ENCODE results near the gene BRF1. TPM values are rescaled to one million over a fixed set of nuclear protein-coding genes. Genes with fewer than 3 reads are reported as not detected.

BRF1 gene
- total and polyA plus RNA-seq, 2 of the 13 experiments (the other 11 are each of a cell fraction or from before 2014, with no cell fraction given): 5.1 to 11.0 TPM

DNA sequence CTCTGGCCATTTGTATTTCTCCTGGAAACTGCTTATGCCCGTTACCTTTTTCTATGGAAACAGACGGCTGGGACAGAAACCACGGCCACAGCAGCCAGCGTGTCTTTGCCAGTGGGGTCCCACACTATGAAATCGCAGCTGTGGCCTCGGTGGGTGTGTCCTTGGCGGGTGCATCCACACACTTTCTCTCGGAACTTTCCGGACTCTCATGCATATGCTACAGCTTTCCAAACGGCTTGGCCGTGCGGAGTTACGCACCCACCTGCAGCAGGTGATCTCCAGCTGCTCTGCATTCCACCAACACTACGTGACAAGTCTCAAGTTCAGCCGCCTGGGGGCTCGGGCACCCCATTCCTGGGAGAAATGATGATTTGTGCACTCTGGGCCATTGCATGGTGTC lies 53.8 kb downstream of the BRF1 start (continued):
- TF ChIP-seq, protein P1, sequence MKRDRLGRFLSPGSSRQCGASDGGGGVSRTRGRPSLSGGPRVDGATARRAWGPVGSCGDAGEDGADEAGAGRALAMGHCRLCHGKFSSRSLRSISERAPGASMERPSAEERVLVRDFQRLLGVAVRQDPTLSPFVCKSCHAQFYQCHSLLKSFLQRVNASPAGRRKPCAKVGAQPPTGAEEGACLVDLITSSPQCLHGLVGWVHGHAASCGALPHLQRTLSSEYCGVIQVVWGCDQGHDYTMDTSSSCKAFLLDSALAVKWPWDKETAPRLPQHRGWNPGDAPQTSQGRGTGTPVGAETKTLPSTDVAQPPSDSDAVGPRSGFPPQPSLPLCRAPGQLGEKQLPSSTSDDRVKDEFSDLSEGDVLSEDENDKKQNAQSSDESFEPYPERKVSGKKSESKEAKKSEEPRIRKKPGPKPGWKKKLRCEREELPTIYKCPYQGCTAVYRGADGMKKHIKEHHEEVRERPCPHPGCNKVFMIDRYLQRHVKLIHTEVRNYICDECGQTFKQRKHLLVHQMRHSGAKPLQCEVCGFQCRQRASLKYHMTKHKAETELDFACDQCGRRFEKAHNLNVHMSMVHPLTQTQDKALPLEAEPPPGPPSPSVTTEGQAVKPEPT (CRISPR knock-in tag; IDR thresholded peaks at IDR 0.05; ENCODE audit: low read depth): no peak

GRCh38 chr14:105244334-105244733 lies 56.5 kb downstream of the BRF1 start:
- Histone ChIP-seq H2AFZ (ENCODE audit: low read length) (no peak overlapping the region), H3K9ac (ENCODE audit: insufficient read depth, low read depth, low read length) (no peak overlapping the region), H3K27ac (ENCODE audit: extremely low read length, insufficient read depth, low read length) (no peak overlapping the region), H3K4me3 (replicated peaks in 1 of 3; ENCODE audit: insufficient read depth in 1 of 3, low read depth in 2 of 3, low read length in 3 of 3) (no peak overlapping the region), H3K4me2 (ENCODE audit: low read depth, low read length) (no peak overlapping the region), H3K9me3 (ENCODE audit: low read length) (no peaks in the 10 kb centered on the region), H3K4me1 (ENCODE audit: insufficient read depth, low read length) (no peaks in the 10 kb centered on the region), H3K36me3 (replicated peaks in 1 of 2; ENCODE audit: control insufficient read depth in 1 of 2, insufficient read depth in 2 of 2, low read length in 2 of 2) (peaks cover 4 to 23% of the 10 kb centered on the region in 2 experiments), H4K20me1 (ENCODE audit: insufficient read depth, low read length) (no peaks in the 10 kb centered on the region), H3K79me2 (ENCODE audit: insufficient read depth, low read length) (no peaks in the 10 kb centered on the region), H3K27me3 (ENCODE audit: control insufficient read depth in 1 of 2, insufficient read depth in 2 of 2, low read length in 2 of 2) (no peaks in the 10 kb centered on the region)
- ATAC-seq (no peak), DNase-seq (ENCODE audit: low spot score) (no peak), FAIRE-seq (no peak)
- ChIA-PET CTCF (ENCODE audit: low intra/inter-chr PET ratio, low total read pairs) (no interaction called here), POLR2A (no interaction called here)
- intact Hi-C loops (cut with micrococcal nuclease; ENCODE audit: unreplicated experiment): no loop called here
- 95% methylated on average over 10 of the region's 10 CpGs for WGBS (ENCODE audit: low lambda C conversion rate)
- BruUV-seq (replicated peaks): no TSS peak
- TF ChIP-seq ZNF773 (CRISPR knock-in tag; IDR thresholded peaks at IDR 0.05; ENCODE audit: borderline replicate concordance): no peak
- TF ChIP-seq ZNF552 (CRISPR knock-in tag; IDR thresholded peaks at IDR 0.05; ENCODE audit: borderline replicate concordance): no peak
- TF ChIP-seq PHF20 (CRISPR knock-in tag; IDR thresholded peaks at IDR 0.05): no peak
- TF ChIP-seq, protein P2, sequence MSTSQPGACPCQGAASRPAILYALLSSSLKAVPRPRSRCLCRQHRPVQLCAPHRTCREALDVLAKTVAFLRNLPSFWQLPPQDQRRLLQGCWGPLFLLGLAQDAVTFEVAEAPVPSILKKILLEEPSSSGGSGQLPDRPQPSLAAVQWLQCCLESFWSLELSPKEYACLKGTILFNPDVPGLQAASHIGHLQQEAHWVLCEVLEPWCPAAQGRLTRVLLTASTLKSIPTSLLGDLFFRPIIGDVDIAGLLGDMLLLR (CRISPR knock-in tag; IDR thresholded peaks at IDR 0.05): no peak
- TF ChIP-seq HMG20B (CRISPR knock-in tag; conservative IDR thresholded peaks at IDR 0.05): no peak
- TF ChIP-seq RBFOX2 (IDR thresholded peaks at IDR 0.05; ENCODE audit: low read depth, low read length): no peak
- no peak for TF ChIP-seq ZFAT (CRISPR knock-in tag; conservative IDR thresholded peaks at IDR 0.05)
- TF ChIP-seq ZNF207 (IDR thresholded peaks at IDR 0.05; ENCODE audit: borderline replicate concordance): no peak
- TF ChIP-seq MEF2D (CRISPR knock-in tag; IDR thresholded peaks at IDR 0.05): no peak
- TF ChIP-seq ZNF747 (CRISPR knock-in tag; IDR thresholded peaks at IDR 0.05; ENCODE audit: borderline replicate concordance): no peak
- no peak for TF ChIP-seq CEBPG (CRISPR knock-in tag; IDR thresholded peaks at IDR 0.05)
- TF ChIP-seq IRX3 (CRISPR knock-in tag; IDR thresholded peaks at IDR 0.05; ENCODE audit: borderline replicate concordance, low read depth): no peak
- TF ChIP-seq THAP11 (CRISPR knock-in tag; IDR thresholded peaks at IDR 0.05): no peak
- TF ChIP-seq PAF1 (CRISPR knock-in tag; IDR thresholded peaks at IDR 0.05): no peak
- TF ChIP-seq NONO (IDR thresholded peaks at IDR 0.05): no peak
- no peak for TF ChIP-seq NONO (CRISPR knock-in tag; conservative IDR thresholded peaks at IDR 0.05)
- TF ChIP-seq MTA1 (CRISPR knock-in tag; IDR thresholded peaks at IDR 0.05; ENCODE audit: borderline replicate concordance): no peak
- in situ Hi-C loops (cut with HindIII; ENCODE audit: extremely low pct_ligation_motif_present, low pct_unique_long_range_greater_than_20kb): no loop called here

Measured in HepG2 (cell line).